NB4 (cell line): ENCODE measurements around the gene GUCY1A1.

Experiments used
- CTCF ChIP-seq: IDR thresholded peaks from one replicate; pipeline ENCODE4 v1.5.1; 2012; ENCODE audit warnings: low read depth, low read length
- POLR2A ChIP-seq: IDR thresholded peaks from 2 replicates; pipeline ENCODE4 v1.6.1; 2011; ENCODE audit warnings: mild to moderate bottlenecking; ENCODE audit not compliant: insufficient read length; ENCODE audit errors: extremely low read depth

GRCh38 chr4:155761916-155762315 is 95.3 kb downstream of the GUCY1A1 start:
- TF ChIP-seq CTCF (no peak), POLR2A (no peak)
